A549 (cell line): Measurements from ENCODE around the gene SMARCA4. TPM values are rescaled to one million over a fixed set of nuclear protein-coding genes. Genes with fewer than 3 reads are reported as not detected.

Experiments
- ATAC-seq, 2 experiments: fragments of 200-7000 bp in 1 of 2; fragments of >200 bp in 1 of 2; cut with Nextera tagmentation in 1 of 2; cut with Tn5 transposase in 1 of 2; 3 replicates each; pipeline versions ENCODE4 v1.8.0 to v1.9.1; 2018 to 2020; ENCODE audit warnings: mild to moderate bottlenecking in 1 of 2, moderate library complexity in 1 of 2
- CTCF ChIA-PET: fragments of 300-600 bp; sonication (Branson Sonifier 250); formaldehyde crosslinking; extraction: SDS; loops from one replicate; lab custom pipeline; 2021; ENCODE audit warnings: antibody characterized with exemption, inconsistent platforms; lab: Yijun Ruan, JAX
- POLR2A ChIA-PET: fragments of 350-600 bp; formaldehyde crosslinking; extraction: SDS; loops from one replicate; lab custom pipeline; 2021; ENCODE audit warnings: antibody characterized with exemption, inconsistent platforms; lab: Yijun Ruan, JAX
- DNase-seq, 2 experiments: peaks; one replicate each; pipeline versions ENCODE4 v3.0.0 to v3.0.0-alpha.2; 2011 to 2016; ENCODE audit warnings: low read depth in 1 of 2, low spot score in 1 of 2
- FAIRE-seq: peaks from 2 replicates; lab custom pipeline; 2011; peaks lifted over from hg19 to GRCh38; lab: Jason Lieb, UNC
- H3K27ac ChIP-seq, 2 experiments: fragments of >200 bp; sonication (Bioruptor Twin); formaldehyde crosslinking; 3 replicates each; pipeline ENCODE4 v1.5.1; 2016 to 2017
- H3K4me1 ChIP-seq: fragments of >200 bp; sonication (Bioruptor Twin); formaldehyde crosslinking; 3 replicates; pipeline ENCODE4 v1.6.1; 2016
- H3K4me2 ChIP-seq: fragments of >200 bp; sonication (Bioruptor Twin); formaldehyde crosslinking; 3 replicates; pipeline ENCODE4 v1.6.1; 2016
- H3K4me3 ChIP-seq: fragments of >200 bp; sonication (Bioruptor Twin); formaldehyde crosslinking; 3 replicates; pipeline ENCODE4 v1.5.1; 2016
- H3K9me3 ChIP-seq: fragments of >200 bp; sonication (Bioruptor Twin); formaldehyde crosslinking; 3 replicates; pipeline ENCODE4 v1.6.1; 2016
- CBX2 ChIP-seq: fragments of 200-600 bp; sonication (generic); IDR thresholded peaks from 2 replicates; pipeline ENCODE4 v1.6.1; 2016; ENCODE audit warnings: low read depth, mild to moderate bottlenecking, borderline replicate concordance
- CHD2 ChIP-seq: fragments of 150-350 bp; IDR thresholded peaks from 2 replicates; pipeline ENCODE4 v1.6.1; 2014; ENCODE audit warnings: low read length; ENCODE audit not compliant: partially characterized antibody
- CHD4 ChIP-seq: fragments of 200-600 bp; sonication (generic); IDR thresholded peaks from 2 replicates; pipeline ENCODE4 v1.6.1; 2016; ENCODE audit warnings: antibody characterized with exemption, mild to moderate bottlenecking, borderline replicate concordance
- ESRRA ChIP-seq: fragments of 150-350 bp; IDR thresholded peaks from 2 replicates; pipeline ENCODE4 v1.6.1; 2014; ENCODE audit warnings: mild to moderate bottlenecking, low read length, borderline replicate concordance
- FOSL2 ChIP-seq, 2 experiments: fragments of 450-650 bp in 1 of 2; fragments of >200 bp in 1 of 2; sonication (Bioruptor Twin) in 1 of 2; formaldehyde crosslinking; IDR thresholded peaks; 2 replicates each; pipeline versions ENCODE4 v1.5.0 to v1.6.1; 2016 to 2020; ENCODE audit warnings: mild to moderate bottlenecking in 1 of 2, moderate library complexity in 1 of 2
- FOXS1 ChIP-seq: fragments of 250-450 bp; sonication (Bioruptor Pico); IDR thresholded peaks from 2 replicates; pipeline ENCODE4 v1.5.0; 2020; ENCODE audit warnings: mild to moderate bottlenecking, moderate library complexity
- GATA3 ChIP-seq: IDR thresholded peaks from 2 replicates; pipeline ENCODE4 v1.6.1; 2012; ENCODE audit warnings: borderline replicate concordance
- HOXB13 ChIP-seq: fragments of 250-450 bp; sonication (Bioruptor Pico); IDR thresholded peaks from 2 replicates; pipeline ENCODE4 v1.5.0; 2020; ENCODE audit warnings: low read depth, mild to moderate bottlenecking, moderate library complexity
- JUNB ChIP-seq: fragments of >200 bp; sonication (Bioruptor Twin); formaldehyde crosslinking; IDR thresholded peaks from 2 replicates; pipeline ENCODE4 v1.6.1; 2016
- MYC ChIP-seq: IDR thresholded peaks from 2 replicates; pipeline ENCODE4 v1.6.1; 2012; ENCODE audit warnings: mild to moderate bottlenecking, inconsistent platforms, low read length, improper control_type of control experiment, borderline replicate concordance
- NPAS2 ChIP-seq: fragments of 250-450 bp; sonication (Bioruptor Pico); IDR thresholded peaks from 2 replicates; pipeline ENCODE4 v1.8.0; 2022; ENCODE audit warnings: mild to moderate bottlenecking, moderate library complexity, borderline replicate concordance
- NR3C1 ChIP-seq: fragments of >200 bp; sonication (Bioruptor Twin); formaldehyde crosslinking; IDR thresholded peaks from 3 replicates; pipeline ENCODE4 v1.6.1; 2017
- POLR2AphosphoS2 ChIP-seq: conservative IDR thresholded peaks from 2 replicates; pipeline ENCODE4 v1.6.1; 2012; ENCODE audit warnings: low read length, improper control_type of control experiment, inconsistent platforms
- RCOR1 ChIP-seq: fragments of 150-350 bp; IDR thresholded peaks from 2 replicates; pipeline ENCODE4 v1.6.1; 2014; ENCODE audit warnings: antibody characterized with exemption, low read length, low read depth
- RFX5 ChIP-seq: fragments of 450-650 bp; IDR thresholded peaks from 2 replicates; pipeline ENCODE4 v1.7.1; 2014; ENCODE audit warnings: antibody characterized with exemption, mild to moderate bottlenecking, moderate library complexity
- RNF2 ChIP-seq: fragments of 200-600 bp; sonication (generic); IDR thresholded peaks from 2 replicates; pipeline ENCODE4 v1.6.1; 2016; ENCODE audit warnings: low read depth, mild to moderate bottlenecking, antibody characterized with exemption, moderate library complexity, borderline replicate concordance
- ZNF302 ChIP-seq: fragments of 250-450 bp; sonication (Bioruptor Pico); IDR thresholded peaks from 2 replicates; pipeline ENCODE4 v1.9.0; 2021; ENCODE audit warnings: inconsistent platforms, mild to moderate bottlenecking, moderate library complexity
- WGBS: methylation state at CpG from one replicate; pipeline ENCODE4 v1.1.6; 2017; ENCODE audit errors: missing lambda C conversion rate; 5-methylcytosine and 5-hydroxymethylcytosine counted together
- polyA plus RNA-seq, 4 experiments: library from polyadenylated mRNA; depleted of rRNA in 3 of 4; stranded (reverse); fragments of >200 nt; fragmentation: RNase III in 1 of 4; extraction: RNeasy Plus Mini Kit Qiagen cat#74134 plus additional on column Dnase treatment in 1 of 4; gene quantifications; 2 replicates in 3 of 4; 3 replicates in 1 of 4; pipeline ENCODE4 v1.2.3, GENCODE V29; 2011 to 2017
- TF ChIP-seq, protein P1 (sequence below): fragments of >200 bp; sonication (Bioruptor Twin); formaldehyde crosslinking; IDR thresholded peaks from 3 replicates; pipeline ENCODE4 v1.6.1; 2016
- TF ChIP-seq, protein P2 (sequence below): fragments of 250-450 bp; sonication (Bioruptor Pico); IDR thresholded peaks from 2 replicates; pipeline ENCODE4 v1.5.0; 2020; ENCODE audit warnings: low read depth, mild to moderate bottlenecking, moderate library complexity
- TF ChIP-seq, protein P3 (sequence below): fragments of 150-350 bp; IDR thresholded peaks from 2 replicates; pipeline ENCODE4 v1.6.1; 2014; ENCODE audit warnings: low read depth, mild to moderate bottlenecking, low read length
- TF ChIP-seq, protein P4 (sequence below): fragments of 450-650 bp; IDR thresholded peaks from 2 replicates; pipeline ENCODE4 v1.6.1; 2014; ENCODE audit warnings: antibody characterized with exemption
- TF ChIP-seq, protein P5 (sequence below): fragments of 200-600 bp; sonication (generic); IDR thresholded peaks from 2 replicates; pipeline ENCODE4 v1.6.1; 2016; ENCODE audit warnings: antibody characterized with exemption, mild to moderate bottlenecking, moderate library complexity
- TF ChIP-seq, protein P6 (sequence below): IDR thresholded peaks from 2 replicates; pipeline ENCODE4 v1.6.1; 2012

The SMARCA4 gene
- polyA plus RNA-seq, 2 of the 4 experiments (the other 2 are of a cell fraction): 8.1 to 11.9 TPM

DNA sequence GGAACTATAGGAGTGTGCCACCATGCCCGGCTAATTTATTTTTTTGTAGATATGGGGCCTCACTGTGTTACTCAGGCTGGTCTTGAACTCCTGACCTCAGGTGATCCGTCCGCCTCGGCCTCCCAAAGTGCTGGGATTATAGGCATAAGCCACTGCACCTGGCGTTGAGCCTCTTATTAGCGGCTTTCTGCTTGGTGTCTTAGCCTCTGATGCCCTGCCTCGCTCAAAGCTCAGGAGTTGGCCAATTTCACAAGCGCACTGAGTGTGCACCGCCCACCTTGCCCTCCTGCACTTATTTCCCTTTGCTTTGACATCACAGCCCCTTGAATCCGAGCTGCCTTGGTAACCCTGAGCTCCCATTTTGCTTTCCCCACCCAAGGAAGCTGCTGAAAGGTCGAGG is 42.5 kb upstream of the SMARCA4 start:
- no peak overlapping the region for H3K4me2 ChIP-seq
- H3K4me3 ChIP-seq: no peak overlapping the region
- ChIA-PET POLR2A (no interaction called here), CTCF (interaction anchor here (0.6 to 1.0 kb wide), 3 partner anchors 11 to 18 kb away, joined by 3 read pairs; no protein-coding TSS in a partner anchor)
- 96% methylated on average over 10 of the region's 11 CpGs for WGBS
- no peak for TF ChIP-seq POLR2AphosphoS2
- no peak for TF ChIP-seq NPAS2
- no peak for TF ChIP-seq GATA3
- TF ChIP-seq HOXB13 (CRISPR knock-in tag): no peak
- TF ChIP-seq, protein P1, sequence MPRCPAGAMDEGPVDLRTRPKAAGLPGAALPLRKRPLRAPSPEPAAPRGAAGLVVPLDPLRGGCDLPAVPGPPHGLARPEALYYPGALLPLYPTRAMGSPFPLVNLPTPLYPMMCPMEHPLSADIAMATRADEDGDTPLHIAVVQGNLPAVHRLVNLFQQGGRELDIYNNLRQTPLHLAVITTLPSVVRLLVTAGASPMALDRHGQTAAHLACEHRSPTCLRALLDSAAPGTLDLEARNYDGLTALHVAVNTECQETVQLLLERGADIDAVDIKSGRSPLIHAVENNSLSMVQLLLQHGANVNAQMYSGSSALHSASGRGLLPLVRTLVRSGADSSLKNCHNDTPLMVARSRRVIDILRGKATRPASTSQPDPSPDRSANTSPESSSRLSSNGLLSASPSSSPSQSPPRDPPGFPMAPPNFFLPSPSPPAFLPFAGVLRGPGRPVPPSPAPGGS: no peak
- TF ChIP-seq FOSL2 (IDR thresholded peaks at IDR 0.05): no peak
- no peak for TF ChIP-seq FOSL2 (CRISPR knock-in tag; IDR thresholded peaks at IDR 0.05)
- peaks cover 7% of the 10 kb centered on the region; the same call in 2 of the 3 replicates for H3K4me1 ChIP-seq
- H3K27ac ChIP-seq: no peak overlapping the region
- DNase-seq (no peak), FAIRE-seq (no peak), ATAC-seq (no peak)
- no peaks in the 10 kb centered on the region for H3K9me3 ChIP-seq

DNA sequence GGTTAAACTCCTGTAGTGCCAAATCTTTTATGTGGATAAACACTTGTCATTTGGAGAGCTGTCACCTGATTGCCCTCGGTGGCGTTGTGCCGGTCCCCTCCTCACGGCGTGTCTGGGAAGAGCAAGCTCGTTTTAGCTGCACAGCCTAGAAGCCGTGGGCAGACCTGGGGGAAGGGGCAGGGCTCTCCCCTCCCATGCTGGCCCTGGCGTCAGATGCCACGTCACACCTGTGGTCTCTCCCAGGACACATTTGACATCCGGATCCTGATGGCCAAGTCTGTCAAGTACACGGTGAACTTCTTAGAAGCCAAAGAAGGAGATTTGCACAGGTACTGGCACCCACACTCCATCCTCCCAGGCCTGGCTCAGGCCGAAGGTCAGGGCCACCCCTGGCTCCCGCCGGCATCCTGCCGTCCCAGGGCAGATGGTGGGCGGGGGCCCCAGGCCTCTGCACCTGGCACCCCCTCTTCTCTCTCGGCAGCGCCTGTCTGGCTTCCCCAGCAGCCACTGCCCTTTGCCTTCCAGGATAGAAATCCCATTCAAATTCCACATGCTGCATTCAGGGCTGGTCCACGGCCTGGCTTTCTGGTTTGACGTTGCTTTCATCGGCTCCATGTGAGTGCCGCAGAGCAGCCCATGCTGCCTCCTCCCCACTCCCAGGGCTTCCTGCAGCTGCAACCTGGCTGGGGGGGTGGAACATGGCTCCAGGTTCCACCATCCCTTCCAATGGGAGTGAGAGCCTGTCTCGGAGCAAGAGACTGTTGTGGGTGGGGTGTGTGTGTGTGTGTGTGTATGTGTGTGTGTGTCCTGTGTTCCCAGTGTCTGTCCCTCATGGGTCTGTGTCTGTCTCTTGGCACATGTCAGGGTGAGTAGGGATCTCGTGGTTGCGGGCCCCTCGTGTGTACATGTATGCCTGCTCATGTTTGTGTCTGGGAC is 41.2 kb upstream of the SMARCA4 start:
- no peak for ATAC-seq
- WGBS: 92% methylated on average over 10 of the region's 26 CpGs
- Histone ChIP-seq H3K4me2 (no peak overlapping the region), H3K4me1 (peaks cover 7% of the 10 kb centered on the region; the same call in 2 of the 3 replicates), H3K4me3 (no peak overlapping the region), H3K9me3 (no peaks in the 10 kb centered on the region), H3K27ac (no peak overlapping the region)
- ChIA-PET POLR2A (no interaction called here), CTCF (interaction anchor here (0.6 kb wide), 1 partner anchor 363 kb away, joined by 3 read pairs; no protein-coding TSS in a partner anchor)
- FAIRE-seq: no peak
- no peak for DNase-seq
- TF ChIP-seq ESRRA (no peak), JUNB (no peak), FOXS1 (CRISPR knock-in tag) (no peak), ZNF302 (CRISPR knock-in tag) (no peak), RCOR1 (no peak), MYC (no peak), POLR2AphosphoS2 (no peak), NR3C1 (no peak), CHD4 (no peak), CBX2 (no peak), RNF2 (no peak), RFX5 (no peak), CHD2 (no peak)
- TF ChIP-seq, protein P2, sequence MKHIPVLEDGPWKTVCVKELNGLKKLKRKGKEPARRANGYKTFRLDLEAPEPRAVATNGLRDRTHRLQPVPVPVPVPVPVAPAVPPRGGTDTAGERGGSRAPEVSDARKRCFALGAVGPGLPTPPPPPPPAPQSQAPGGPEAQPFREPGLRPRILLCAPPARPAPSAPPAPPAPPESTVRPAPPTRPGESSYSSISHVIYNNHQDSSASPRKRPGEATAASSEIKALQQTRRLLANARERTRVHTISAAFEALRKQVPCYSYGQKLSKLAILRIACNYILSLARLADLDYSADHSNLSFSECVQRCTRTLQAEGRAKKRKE (CRISPR knock-in tag): no peak
- TF ChIP-seq, protein P3, sequence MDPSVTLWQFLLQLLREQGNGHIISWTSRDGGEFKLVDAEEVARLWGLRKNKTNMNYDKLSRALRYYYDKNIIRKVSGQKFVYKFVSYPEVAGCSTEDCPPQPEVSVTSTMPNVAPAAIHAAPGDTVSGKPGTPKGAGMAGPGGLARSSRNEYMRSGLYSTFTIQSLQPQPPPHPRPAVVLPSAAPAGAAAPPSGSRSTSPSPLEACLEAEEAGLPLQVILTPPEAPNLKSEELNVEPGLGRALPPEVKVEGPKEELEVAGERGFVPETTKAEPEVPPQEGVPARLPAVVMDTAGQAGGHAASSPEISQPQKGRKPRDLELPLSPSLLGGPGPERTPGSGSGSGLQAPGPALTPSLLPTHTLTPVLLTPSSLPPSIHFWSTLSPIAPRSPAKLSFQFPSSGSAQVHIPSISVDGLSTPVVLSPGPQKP: no peak
- TF ChIP-seq, protein P4, sequence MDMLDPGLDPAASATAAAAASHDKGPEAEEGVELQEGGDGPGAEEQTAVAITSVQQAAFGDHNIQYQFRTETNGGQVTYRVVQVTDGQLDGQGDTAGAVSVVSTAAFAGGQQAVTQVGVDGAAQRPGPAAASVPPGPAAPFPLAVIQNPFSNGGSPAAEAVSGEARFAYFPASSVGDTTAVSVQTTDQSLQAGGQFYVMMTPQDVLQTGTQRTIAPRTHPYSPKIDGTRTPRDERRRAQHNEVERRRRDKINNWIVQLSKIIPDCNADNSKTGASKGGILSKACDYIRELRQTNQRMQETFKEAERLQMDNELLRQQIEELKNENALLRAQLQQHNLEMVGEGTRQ: no peak
- TF ChIP-seq, protein P5, sequence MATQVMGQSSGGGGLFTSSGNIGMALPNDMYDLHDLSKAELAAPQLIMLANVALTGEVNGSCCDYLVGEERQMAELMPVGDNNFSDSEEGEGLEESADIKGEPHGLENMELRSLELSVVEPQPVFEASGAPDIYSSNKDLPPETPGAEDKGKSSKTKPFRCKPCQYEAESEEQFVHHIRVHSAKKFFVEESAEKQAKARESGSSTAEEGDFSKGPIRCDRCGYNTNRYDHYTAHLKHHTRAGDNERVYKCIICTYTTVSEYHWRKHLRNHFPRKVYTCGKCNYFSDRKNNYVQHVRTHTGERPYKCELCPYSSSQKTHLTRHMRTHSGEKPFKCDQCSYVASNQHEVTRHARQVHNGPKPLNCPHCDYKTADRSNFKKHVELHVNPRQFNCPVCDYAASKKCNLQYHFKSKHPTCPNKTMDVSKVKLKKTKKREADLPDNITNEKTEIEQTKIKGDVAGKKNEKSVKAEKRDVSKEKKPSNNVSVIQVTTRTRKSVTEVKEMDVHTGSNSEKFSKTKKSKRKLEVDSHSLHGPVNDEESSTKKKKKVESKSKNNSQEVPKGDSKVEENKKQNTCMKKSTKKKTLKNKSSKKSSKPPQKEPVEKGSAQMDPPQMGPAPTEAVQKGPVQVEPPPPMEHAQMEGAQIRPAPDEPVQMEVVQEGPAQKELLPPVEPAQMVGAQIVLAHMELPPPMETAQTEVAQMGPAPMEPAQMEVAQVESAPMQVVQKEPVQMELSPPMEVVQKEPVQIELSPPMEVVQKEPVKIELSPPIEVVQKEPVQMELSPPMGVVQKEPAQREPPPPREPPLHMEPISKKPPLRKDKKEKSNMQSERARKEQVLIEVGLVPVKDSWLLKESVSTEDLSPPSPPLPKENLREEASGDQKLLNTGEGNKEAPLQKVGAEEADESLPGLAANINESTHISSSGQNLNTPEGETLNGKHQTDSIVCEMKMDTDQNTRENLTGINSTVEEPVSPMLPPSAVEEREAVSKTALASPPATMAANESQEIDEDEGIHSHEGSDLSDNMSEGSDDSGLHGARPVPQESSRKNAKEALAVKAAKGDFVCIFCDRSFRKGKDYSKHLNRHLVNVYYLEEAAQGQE: no peak
- TF ChIP-seq, protein P6, sequence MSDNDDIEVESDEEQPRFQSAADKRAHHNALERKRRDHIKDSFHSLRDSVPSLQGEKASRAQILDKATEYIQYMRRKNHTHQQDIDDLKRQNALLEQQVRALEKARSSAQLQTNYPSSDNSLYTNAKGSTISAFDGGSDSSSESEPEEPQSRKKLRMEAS: no peak
